Skeletal muscle tissue (tissue), 4 donors: ENCODE results near the gene NAP1L5. TPM values are rescaled to one million over a fixed set of nuclear protein-coding genes. Genes with fewer than 3 reads are reported as not detected.

Source experiments
- H3K27ac ChIP-seq: one replicate; pipeline ENCODE4 v1.7.0; 2013; ENCODE audit warnings: mild to moderate bottlenecking, low read depth, low read length, inconsistent platforms
- H3K27me3 ChIP-seq, 3 donors: one replicate each; pipeline ENCODE4 v1.7.0; 2013; ENCODE audit warnings: low read length in 3 of 3; ENCODE audit not compliant: control insufficient read depth in 3 of 3, insufficient read depth in 3 of 3
- H3K36me3 ChIP-seq, 3 donors: one replicate each; pipeline ENCODE4 v1.7.0; 2013; ENCODE audit warnings: low read length in 3 of 3; ENCODE audit not compliant: control insufficient read depth in 3 of 3, insufficient read depth in 3 of 3
- H3K4me1 ChIP-seq, 3 donors: one replicate each; pipeline ENCODE4 v1.7.0; 2013; ENCODE audit warnings: low read length in 3 of 3, mild to moderate bottlenecking in 3 of 3; ENCODE audit not compliant: control insufficient read depth in 3 of 3, insufficient read depth in 3 of 3
- H3K4me3 ChIP-seq, 3 donors: one replicate each; pipeline ENCODE4 v1.7.0; 2013; ENCODE audit warnings: low read length in 3 of 3
- H3K9ac ChIP-seq, 3 donors: one replicate each; pipeline ENCODE4 v1.7.0; 2013; ENCODE audit warnings: low read length in 3 of 3, mild to moderate bottlenecking in 3 of 3, moderate library complexity in 2 of 3, low read depth in 1 of 3
- H3K9me3 ChIP-seq, 3 donors: one replicate each; pipeline ENCODE4 v1.7.0; 2013; ENCODE audit warnings: low read length in 3 of 3; ENCODE audit not compliant: control insufficient read depth in 3 of 3
- total RNA-seq: library from RNA; depleted of rRNA; stranded (reverse); fragments of >200 nt; gene quantifications from one replicate; pipeline ENCODE4 v1.2.3, GENCODE V29; 2014
- donor health status: Osteomylitis.

Gene NAP1L5
- 4.2 TPM for total RNA-seq

- peak within 1 kb of the TSS; percentile 77 to 83 (median 80) for H3K9ac ChIP-seq
- H3K27ac ChIP-seq: peak within 1 kb of the TSS; percentile 69
- H3K27me3 ChIP-seq: no peaks in the 10 kb centered on the region
- H3K36me3 ChIP-seq: peaks cover 0 to 8% (median 7%) of the 10 kb centered on the region in 3 donors
- peak within 1 kb of the TSS; percentile 75 to 84 (median 78) for H3K4me3 ChIP-seq
- H3K9me3 ChIP-seq: no peaks in the 10 kb centered on the region
- no peaks in the 10 kb centered on the region for H3K4me1 ChIP-seq
Observed at GRCh38 chr4:88697588-88698329, at the start of gene NAP1L5. TSS of gene NAP1L5 (minus strand) at chr4:88697829. CDS start at chr4:88697754, 75 bp downstream.

GRCh38 chr4:88747351-88747750 is 49.7 kb upstream of the NAP1L5 start:
- no peak overlapping the region for H3K4me3 ChIP-seq
- no peak overlapping the region for H3K27ac ChIP-seq
- H3K27me3 ChIP-seq: no peaks in the 10 kb centered on the region
- H3K9ac ChIP-seq: no peak overlapping the region
- H3K36me3 ChIP-seq: peaks cover 28 to 47% (median 45%) of the 10 kb centered on the region in 3 donors
- H3K9me3 ChIP-seq: no peaks in the 10 kb centered on the region
- H3K4me1 ChIP-seq: peaks cover 11 to 14% (median 12%) of the 10 kb centered on the region in 3 donors

GRCh38 chr4:88746206-88746605 is 48.6 kb upstream of the NAP1L5 start:
- H3K4me1 ChIP-seq: peaks cover 11 to 14% (median 12%) of the 10 kb centered on the region in 3 donors
- H3K9me3 ChIP-seq: no peaks in the 10 kb centered on the region
- no peak overlapping the region for H3K4me3 ChIP-seq
- H3K9ac ChIP-seq: no peak overlapping the region
- H3K27me3 ChIP-seq: no peaks in the 10 kb centered on the region
- H3K27ac ChIP-seq: no peak overlapping the region
- peaks cover 25 to 47% (median 42%) of the 10 kb centered on the region in 3 donors for H3K36me3 ChIP-seq

- Histone ChIP-seq H3K9ac (no peak overlapping the region), H3K4me3 (no peak overlapping the region), H3K27ac (peak overlapping the region; percentile 16), H3K27me3 (no peaks in the 10 kb centered on the region), H3K4me1 (peaks cover 11 to 14% (median 12%) of the 10 kb centered on the region in 3 donors), H3K36me3 (peaks cover 25 to 45% (median 41%) of the 10 kb centered on the region in 3 donors), H3K9me3 (no peaks in the 10 kb centered on the region)
Observed at GRCh38 chr4:88745581-88746163, 48.0 kb upstream of the NAP1L5 start.

GRCh38 chr4:88745175-88745574 is 47.5 kb upstream of the NAP1L5 start:
- no peak overlapping the region for H3K4me3 ChIP-seq
- peaks cover 11 to 14% (median 14%) of the 10 kb centered on the region in 3 donors for H3K4me1 ChIP-seq
- H3K36me3 ChIP-seq: peaks cover 20 to 40% (median 36%) of the 10 kb centered on the region in 3 donors
- H3K27ac ChIP-seq: peak overlapping the region; percentile 16
- H3K9me3 ChIP-seq: no peaks in the 10 kb centered on the region
- no peaks in the 10 kb centered on the region for H3K27me3 ChIP-seq
- no peak overlapping the region for H3K9ac ChIP-seq

- H3K4me3 ChIP-seq: no peak overlapping the region
- H3K27me3 ChIP-seq: no peaks in the 10 kb centered on the region
- no peaks in the 10 kb centered on the region for H3K9me3 ChIP-seq
- H3K36me3 ChIP-seq: peaks cover 14 to 34% (median 30%) of the 10 kb centered on the region in 3 donors
- H3K9ac ChIP-seq: no peak overlapping the region
- H3K27ac ChIP-seq: no peak overlapping the region
- peaks cover 11 to 18% (median 14%) of the 10 kb centered on the region in 3 donors for H3K4me1 ChIP-seq
Observed at GRCh38 chr4:88744609-88745008, 47.0 kb upstream of the NAP1L5 start.

- Histone ChIP-seq H3K9me3 (no peaks in the 10 kb centered on the region), H3K4me3 (no peak overlapping the region), H3K36me3 (peaks cover 12 to 28% (median 24%) of the 10 kb centered on the region in 3 donors), H3K27me3 (no peaks in the 10 kb centered on the region), H3K4me1 (peaks cover 11 to 20% (median 14%) of the 10 kb centered on the region in 3 donors), H3K9ac (no peak overlapping the region), H3K27ac (no peak overlapping the region)
Observed at GRCh38 chr4:88743696-88744095, 46.1 kb upstream of the NAP1L5 start.

- H3K9me3 ChIP-seq: no peaks in the 10 kb centered on the region
- no peaks in the 10 kb centered on the region for H3K27me3 ChIP-seq
- no peak overlapping the region for H3K9ac ChIP-seq
- no peak overlapping the region for H3K4me3 ChIP-seq
- H3K27ac ChIP-seq: no peak overlapping the region
- peaks cover 22 to 31% (median 24%) of the 10 kb centered on the region in 3 donors for H3K4me1 ChIP-seq
- peaks cover 8 to 25% (median 24%) of the 10 kb centered on the region in 3 donors for H3K36me3 ChIP-seq
Observed at GRCh38 chr4:88742561-88742960, 44.9 kb upstream of the NAP1L5 start.

- peaks cover 4 to 11% (median 10%) of the 10 kb centered on the region in 3 donors for H3K36me3 ChIP-seq
- H3K4me1 ChIP-seq: peaks cover 10 to 23% (median 12%) of the 10 kb centered on the region in 3 donors
- H3K4me3 ChIP-seq: peak overlapping the region; percentile 14 to 57 (median 40)
- no peaks in the 10 kb centered on the region for H3K9me3 ChIP-seq
- H3K27me3 ChIP-seq: no peaks in the 10 kb centered on the region
- peak overlapping the region; percentile 61 to 84 (median 68) for H3K9ac ChIP-seq
- peak overlapping the region; percentile 88 for H3K27ac ChIP-seq
Observed at GRCh38 chr4:88738180-88738579, 40.6 kb upstream of the NAP1L5 start.
